Islet precursor cell (in vitro differentiated cells): Measurements from ENCODE around the gene DES.
"Not testable (repeated sequence)": the region's sequence is repeated elsewhere in the genome, so short reads cannot be mapped to it uniquely, and the experiment has no call there.

Experiments
- DNase-seq: peaks from one replicate; pipeline ENCODE4 v3.0.0-alpha.2; 2018

DES gene

GRCh38 chr2:219400562-219400961 lies 17.6 kb upstream of the DES start:
- DNase-seq, result no peak

DNA sequence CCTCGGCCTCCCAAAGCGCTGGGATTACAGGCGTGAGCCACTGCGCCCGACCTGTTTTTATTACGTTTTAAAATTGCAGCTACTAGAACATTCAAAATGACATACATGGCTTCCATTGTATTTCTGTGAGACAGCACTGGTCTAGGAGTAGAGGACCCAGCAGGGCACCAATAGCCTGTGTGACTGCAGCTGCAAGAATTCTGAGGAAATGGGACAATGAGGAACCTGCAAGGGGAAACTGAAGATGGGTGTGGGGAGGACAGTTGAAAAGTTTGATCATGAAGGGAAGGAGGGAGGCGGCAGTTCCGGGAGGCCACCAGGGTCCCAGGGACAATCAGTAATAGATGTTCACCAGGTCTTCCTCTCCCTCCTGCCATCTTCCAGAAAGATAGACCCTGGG lies 16.6 kb upstream of the DES start:
- no peak for DNase-seq

DNA sequence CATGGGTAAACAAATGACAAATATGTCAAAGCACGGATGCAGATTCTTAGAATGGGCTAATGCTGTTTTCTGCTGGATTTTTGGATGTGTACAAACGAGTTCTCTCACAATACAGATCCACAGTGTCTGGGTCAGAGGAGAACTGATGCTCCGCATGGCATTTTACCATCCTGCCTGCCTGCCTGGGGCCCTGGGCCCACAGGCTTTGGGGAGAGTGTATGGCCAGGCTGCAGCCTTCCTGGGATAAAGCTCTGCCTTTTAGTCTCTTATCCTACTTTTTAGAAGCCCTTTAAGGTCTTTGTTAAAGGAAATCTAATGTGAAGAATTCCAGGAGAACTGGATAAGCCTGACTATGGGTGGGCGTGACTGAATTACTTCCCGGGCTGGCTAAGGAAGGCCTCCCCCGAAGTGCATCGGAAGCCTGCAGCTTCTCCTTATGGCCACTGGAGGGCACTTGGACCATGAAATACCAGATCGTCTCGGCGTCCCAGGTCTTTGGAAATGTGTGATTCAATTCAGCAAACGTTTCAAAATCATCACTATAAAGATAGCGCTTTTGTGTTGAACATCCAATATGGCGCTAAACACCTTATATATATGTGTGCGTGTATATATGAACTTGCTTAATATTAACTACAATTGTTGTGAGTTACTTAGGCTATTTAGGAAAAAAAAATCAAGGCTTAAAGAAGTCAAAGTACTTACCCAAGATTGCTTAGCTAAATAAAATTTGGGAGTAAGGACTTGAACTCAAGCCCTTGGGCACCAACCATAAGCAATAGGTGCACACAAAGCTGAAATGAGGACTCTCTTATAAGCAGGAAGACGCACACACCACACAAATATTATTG lies 15.3 kb upstream of the DES start:
- DNase-seq, result peak; percentile 88

DNA sequence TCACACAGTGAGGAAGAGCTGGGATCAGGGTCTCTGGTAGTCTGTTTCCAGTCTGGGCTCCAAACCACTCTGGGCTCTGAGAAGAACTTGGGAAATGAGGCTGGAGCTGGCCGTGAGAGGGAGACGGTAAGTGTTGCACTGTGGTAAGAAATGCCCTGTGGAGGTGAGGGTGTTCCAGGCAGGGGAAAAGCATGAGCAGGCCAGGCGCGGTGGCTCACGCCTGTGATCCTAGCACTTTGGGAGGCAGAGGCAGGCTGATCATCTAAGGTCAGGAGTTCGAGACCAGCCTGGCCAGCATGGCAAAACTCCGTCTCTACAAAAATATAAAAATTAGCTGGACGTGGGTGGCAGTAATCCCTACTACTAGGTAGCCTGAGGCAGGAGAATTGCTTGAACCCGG lies 14.3 kb upstream of the DES start:
- DNase-seq, result no peak

DNA sequence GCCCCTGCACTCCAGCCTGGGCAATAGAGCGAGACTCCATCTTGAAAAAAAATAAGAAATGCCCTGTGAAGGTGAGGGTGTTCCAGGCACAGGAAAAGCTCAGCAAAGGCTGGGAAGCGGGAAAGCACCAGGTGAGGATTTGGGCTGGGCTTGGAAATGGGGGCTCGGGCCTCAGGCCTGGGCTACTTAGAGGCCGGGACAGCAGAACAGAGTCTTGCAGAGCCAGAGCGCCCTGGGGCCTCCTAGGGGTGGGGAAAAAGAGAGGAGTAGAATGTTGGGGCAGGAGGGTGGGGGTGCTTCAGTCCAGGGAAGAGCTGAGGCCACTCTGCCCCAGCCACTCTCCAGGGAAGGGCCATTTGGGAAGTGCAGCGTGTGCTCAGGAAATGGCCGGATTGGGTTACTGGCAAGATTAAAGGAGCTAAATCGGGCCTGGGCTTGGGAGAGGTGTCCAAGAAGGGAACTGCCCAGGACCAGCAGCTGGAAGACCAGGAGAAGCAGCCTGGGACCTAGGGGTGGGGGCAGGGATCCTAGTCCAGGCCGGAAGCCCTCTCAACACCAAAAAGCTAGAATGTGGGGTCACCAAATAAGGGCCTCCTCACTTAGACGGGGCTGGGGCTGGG lies 13.8 kb upstream of the DES start:
- DNase-seq, result no peak

GRCh38 chr2:219404954-219405353 lies 13.2 kb upstream of the DES start:
- peak; percentile 70 for DNase-seq

DNA sequence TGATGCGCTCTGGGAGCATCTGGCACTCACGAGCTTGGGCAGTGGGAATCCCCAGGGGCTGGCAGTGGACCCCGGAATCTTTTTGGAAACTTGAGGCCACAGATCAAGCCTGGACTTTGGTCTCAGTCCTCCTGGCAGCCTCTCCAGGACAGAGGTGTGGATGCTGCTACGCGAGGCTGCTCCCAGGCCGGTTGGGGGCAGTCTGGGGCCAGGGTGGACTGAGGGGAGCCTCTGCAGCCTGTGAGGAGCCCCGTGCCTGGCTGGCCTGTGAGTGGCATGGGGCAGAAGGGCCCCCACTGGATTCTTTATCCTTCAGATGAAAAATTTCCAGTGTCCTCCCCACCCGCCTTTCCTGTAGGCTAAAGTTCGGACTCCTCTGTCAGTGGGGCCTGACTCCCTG lies 12.7 kb upstream of the DES start:
- DNase-seq, result peak; percentile 72

- no peak for DNase-seq
Measured at GRCh38 chr2:219405958-219406860, 12.0 kb upstream of the DES start.

DNA sequence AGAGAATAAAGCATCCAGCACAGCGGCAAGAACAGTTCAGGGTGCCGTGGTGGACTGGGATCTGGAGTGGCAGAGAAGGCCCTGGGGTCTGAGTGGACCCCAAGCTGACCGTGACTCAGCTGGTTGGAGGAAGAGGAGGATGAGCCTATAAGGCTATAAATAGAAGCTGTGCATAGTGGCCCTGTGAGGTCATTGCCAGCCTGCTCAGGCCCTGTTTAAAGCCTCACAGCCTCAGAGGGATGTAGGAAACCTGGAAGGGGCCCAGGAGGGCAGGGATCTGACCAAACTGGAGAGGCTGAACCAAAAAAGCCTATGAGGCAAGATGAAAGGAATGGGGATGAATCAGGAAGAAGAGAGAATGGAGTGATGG lies 11.3 kb upstream of the DES start:
- DNase-seq, result peak; percentile 77

DNA sequence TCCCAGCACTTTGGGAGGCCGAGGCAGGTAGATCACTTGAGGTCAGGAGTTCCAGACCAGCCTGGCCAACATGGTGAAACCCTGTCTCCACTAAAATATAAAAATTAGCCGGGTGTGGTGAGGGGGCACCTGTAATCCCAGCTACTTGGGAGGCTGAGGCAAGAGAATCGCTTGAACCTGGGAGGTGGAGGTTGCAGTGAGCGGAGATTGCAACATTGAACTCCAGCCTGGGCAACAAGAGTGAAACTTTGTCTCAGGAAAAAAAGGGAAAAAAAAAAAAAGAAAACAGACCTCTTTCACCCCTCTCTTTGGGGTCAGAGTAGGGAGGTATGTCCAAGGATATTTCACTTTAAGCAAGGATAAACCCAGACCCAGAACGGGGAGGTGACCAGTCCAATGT lies 10.8 kb upstream of the DES start:
- DNase-seq, result not testable (repeated sequence)

GRCh38 chr2:219408204-219408603 lies 10.0 kb upstream of the DES start:
- no peak for DNase-seq

DNA sequence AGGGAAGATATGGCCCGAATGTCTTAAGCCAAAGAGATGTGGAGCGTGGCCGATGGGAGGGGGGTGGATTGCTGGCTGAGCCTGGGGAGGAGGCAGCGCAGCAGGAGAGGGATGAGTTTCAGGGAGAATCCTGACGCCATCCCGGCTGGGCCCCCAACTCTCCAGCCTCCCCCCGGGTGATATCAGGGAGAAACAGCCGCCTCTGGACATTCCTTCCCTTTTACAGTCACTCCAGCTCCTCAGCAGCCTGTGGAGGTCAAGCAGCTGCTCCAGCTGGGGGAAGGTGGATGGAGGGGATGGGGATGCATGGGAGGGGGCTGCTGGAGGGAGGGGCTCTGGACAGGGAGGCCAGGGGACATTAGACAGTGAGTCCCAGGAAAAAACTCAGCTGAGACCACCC lies 9.5 kb upstream of the DES start:
- no peak for DNase-seq

- DNase-seq, result no peak
Measured at GRCh38 chr2:219409619-219410018, 8.6 kb upstream of the DES start.

GRCh38 chr2:219410390-219410789 lies 7.8 kb upstream of the DES start:
- no peak for DNase-seq

- DNase-seq, result no peak
Measured at GRCh38 chr2:219414857-219415256, 3.3 kb upstream of the DES start.

DNA sequence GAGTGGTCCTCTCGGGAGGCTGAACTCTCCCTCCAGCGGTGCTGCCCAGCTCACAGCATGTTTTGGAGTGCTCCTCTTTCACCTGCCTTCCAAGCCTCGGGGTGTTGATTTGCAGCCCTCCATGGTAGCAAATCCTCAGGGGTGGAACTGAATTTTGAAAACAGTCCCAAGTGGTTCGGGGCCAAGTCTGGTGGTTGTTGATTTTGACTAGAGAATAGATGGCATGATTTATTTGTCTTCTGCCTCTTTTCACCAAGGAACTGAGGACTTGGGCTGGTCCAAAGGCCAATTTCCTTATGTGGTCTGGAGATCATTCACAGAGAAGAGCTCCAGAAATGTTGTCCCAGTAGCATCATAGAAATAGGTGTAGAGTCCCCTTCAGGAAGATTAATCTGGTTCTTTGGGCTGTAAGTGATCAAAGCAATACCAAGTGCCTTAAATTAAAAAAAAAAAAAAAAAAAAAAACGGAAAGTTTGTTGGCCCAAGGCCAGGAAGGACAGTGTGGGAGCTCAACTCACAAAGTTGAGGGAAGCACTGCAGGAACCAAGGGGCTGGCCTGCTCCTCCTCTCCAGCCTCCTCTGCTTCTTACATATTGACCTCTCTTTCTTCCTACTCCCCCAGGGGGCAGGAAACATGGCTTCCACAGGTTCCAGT lies 2.5 kb upstream of the DES start:
- no peak for DNase-seq

- DNase-seq, result no peak
Measured at GRCh38 chr2:219416235-219416602, 2.0 kb upstream of the DES start.

DNA sequence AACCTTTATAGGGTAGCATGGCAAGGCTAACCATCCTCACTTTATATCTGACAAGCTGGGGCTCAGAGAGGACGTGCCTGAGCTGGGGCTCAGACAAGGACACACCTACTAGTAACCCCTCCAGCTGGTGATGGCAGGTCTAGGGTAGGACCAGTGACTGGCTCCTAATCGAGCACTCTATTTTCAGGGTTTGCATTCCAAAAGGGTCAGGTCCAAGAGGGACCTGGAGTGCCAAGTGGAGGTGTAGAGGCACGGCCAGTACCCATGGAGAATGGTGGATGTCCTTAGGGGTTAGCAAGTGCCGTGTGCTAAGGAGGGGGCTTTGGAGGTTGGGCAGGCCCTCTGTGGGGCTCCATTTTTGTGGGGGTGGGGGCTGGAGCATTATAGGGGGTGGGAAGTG lies 1.2 kb upstream of the DES start:
- DNase-seq, result no peak

DNA sequence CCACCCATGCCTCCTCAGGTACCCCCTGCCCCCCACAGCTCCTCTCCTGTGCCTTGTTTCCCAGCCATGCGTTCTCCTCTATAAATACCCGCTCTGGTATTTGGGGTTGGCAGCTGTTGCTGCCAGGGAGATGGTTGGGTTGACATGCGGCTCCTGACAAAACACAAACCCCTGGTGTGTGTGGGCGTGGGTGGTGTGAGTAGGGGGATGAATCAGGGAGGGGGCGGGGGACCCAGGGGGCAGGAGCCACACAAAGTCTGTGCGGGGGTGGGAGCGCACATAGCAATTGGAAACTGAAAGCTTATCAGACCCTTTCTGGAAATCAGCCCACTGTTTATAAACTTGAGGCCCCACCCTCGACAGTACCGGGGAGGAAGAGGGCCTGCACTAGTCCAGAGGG lies 803 bp upstream of the DES start:
- no peak for DNase-seq

- no peak for DNase-seq
Measured at GRCh38 chr2:219419012-219419324, 791 bp downstream of the DES start.

DNA sequence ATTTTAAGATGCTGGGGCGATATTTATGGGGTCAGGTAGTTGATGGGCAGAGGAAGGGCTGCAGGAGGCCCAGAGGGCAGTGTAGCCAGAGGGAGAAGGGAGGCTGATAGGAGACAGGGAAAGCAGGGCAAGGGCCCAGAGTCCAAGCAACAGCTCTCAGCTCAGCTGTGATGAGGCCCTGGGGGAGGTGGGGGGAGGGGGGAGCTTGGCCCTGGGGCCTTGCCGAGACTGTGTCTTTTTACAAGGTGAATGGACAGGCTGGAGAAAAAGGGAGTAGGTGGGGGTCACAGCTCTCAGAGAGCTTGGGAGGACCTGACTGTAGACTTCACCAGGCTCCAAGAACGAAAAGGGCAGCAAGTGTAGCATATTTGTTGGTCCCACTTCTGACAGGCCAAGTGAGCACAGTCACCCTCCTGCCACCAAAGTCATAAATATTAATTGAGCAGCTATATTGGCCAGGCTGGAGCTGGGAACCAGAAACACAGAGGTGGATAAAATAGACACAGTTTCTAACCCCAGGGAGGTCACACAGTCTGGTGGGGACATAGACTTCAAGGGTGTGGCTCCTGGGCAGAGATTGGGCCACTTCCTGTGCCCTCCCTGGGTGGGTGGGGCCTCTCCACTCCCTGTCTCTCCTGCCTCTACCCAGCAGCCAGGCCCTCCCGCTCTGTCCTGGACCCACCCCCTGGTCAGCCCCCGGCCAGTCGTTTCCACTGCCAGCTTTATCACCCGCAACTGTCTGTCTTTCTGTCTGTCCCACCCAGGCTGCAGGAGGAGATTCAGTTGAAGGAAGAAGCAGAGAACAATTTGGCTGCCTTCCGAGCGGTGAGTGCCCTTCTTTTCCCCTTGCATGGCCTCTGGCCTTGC lies 1.4 kb downstream of the DES start:
- DNase-seq, result peak; percentile 53

DNA sequence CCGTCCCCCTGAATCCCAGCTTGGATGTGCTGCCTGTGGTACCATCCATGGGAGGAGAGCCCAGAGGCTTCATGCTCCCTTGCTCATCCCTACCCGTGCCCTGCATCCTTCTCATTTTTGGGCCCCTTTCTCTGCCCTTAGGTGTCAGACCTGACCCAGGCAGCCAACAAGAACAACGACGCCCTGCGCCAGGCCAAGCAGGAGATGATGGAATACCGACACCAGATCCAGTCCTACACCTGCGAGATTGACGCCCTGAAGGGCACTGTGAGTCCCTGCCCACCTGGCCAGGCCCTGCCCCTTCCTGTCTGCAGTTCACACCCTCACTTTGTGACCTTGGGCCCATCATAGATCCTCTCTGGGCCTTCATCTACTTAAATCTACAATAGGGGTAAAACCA lies 2.5 kb downstream of the DES start:
- no peak for DNase-seq
